Measurements from ENCODE around the gene TIPARP.
"Not testable (repeated sequence)": the region's sequence is repeated elsewhere in the genome, so short reads cannot be mapped to it uniquely, and the experiment has no call there.

Gene TIPARP

DNA sequence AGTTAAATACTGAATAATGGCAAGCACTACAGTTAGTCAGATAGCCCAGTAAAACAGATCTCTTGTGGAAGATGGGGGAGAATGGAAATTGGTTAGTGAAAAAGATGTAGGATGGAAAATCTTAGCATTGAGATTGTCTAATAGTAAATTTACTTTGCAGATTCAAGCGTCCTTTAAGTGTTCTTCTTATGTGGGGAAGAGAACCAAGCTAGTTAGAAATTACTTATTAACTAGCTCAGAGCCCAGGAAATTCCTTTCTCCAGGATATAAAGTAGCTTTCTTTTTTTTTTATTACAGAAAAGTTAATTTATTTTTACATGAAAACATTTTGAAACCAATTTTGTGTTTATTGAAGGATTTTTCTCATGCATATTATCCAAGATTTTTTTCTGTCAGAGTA, 36.7 kb downstream of the TIPARP start:
- no peak for DNase-seq (ENCODE audit: low spot score)

DNA sequence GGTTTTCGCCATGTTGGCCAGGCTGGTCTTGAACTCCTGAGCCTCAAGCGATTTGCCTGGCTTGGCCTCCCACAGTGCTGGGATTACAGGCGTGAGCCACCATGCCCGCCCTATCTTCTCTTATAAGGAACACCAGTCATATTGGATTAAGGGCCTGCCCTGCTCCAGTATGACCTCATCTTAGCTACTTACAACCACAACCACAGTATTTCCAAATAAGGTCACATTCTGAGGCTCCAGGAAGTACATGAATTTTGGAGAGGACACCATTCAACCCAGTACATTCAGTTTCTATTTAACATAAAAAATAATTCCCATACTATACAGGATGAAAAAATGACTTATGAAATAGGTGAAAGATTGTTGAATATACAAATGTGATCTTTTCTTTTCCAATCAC, 37.6 kb downstream of the TIPARP start:
- DNase-seq (ENCODE audit: low spot score): not testable (repeated sequence)

DNA sequence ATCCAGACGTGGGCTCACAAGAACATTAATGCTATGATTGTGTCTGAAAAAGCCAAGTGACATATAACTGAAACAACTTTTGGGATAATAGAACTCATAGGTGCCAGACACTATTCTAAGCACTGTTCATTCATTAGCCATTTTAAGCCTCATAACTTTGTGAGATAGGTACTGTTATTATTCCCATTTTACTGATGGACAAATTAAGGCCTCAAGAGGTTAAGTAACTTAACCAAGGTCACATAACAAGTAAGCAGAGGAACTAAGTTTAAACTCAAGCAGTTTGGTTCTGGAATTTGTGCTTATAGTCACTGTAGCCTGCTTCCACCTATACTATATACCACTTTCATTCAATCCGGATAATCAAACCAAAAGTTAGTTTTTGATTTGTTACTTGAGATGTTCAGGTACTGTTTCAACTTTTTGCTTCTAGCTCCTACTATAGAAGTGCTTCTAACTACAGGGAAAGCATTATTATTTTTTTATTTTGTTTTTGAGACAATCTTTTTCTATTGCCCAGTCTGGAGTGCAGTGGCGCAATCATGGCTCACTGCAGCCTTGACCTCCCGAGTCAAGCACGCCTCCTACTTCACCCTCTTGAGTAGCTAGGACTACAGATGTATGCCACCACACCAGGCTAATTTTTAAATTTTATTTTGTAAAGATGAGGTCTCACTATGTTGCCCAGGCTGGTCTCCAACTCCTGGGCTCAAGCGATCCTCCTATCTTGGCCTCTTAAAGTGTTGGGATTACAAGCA, 41.9 kb downstream of the TIPARP start:
- DNase-seq (ENCODE audit: low spot score): no peak

DNA sequence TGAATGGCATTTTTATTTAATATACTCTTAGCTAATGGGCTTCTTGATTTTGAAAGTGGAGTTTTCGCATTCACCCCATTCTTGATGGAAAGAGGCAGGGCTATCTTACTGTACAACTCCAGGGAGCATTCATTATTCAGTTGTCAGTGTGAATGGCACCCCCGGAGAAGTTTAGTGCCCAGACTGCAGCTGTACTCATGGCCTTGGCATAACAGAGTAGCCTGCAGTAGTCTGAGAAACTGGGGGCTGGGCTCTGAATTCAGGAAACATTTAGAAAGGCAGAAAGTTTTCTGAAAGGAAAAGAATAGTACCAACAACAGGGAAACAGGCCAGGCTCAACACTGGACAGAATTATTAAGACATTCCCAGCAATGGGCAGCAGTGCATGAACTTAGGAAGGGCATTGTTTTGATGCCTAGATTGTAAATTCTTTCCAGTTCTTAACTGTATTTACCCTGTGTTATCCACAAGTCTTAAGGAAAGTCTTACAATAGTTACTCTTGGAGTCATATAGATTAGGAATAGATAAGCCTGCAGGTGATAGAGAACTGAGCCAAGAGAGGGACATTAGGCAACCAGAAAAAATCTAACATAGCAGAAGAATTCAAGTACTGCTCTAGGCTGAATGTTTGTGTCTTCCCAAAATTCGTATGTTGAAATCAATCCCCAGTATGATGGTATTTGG, 44.4 kb downstream of the TIPARP start:
- DNase-seq (ENCODE audit: low spot score): no peak

DNA sequence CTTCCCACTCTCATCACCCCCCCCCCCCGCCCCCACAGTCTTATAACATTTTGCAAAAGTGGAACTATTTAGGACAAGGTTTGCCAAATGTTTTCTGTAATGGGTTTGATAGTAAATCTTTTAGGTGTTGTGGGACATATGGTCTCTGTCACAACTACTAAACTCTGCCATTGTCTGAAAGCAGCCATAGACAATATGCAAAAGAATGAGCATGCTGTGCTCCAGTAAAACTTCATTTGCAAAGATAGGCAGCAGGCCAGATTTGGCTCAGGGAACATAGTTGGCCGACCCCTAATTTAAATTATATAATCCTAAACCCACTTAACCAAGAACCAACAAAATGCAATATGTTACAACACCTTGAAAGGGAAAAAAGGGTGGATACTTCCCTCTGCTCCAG, 46.4 kb downstream of the TIPARP start:
- DNase-seq (ENCODE audit: low spot score): no peak

DNA sequence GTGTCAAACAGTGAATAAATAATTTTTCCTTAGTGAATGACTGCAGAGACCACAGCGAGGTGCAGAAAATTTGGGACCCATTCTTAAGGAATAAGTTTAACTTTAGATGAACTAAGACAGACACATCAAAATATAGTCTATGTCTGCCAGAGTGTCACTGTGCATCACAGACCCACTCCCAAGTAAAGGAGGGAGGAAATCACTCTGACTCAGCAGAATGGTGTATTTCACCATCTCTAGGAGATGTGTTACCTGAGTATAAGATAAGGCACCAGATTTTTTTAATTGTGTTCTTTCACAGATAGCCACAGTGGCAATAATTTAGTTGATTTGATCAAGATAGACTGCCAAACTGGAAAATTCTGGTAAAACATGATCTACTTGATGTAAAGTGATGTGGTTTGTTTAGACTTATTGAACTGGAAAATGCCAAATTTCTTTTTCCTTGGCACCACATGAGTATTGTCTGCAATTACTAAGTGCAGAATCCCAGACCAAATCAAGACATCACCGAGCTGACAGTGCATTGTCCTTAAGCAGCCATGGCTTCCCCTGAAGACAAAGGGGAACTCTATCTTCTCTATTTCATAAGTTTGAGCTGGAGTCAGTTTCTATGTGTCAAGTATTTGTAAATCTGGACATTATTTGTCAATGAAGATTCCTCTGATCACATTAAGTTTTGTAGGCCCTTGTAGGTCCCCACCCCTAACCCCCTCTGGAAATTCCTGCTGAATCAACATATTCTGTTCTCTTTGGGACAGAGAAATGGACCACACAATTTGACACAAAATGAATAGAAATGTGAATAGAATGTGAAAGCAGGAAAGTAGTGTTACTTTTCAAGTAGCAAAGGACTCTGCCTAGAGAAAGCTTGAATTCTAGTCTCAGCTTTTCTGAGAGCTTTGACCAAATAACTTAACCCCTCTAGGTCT, 47.6 kb downstream of the TIPARP start:
- no peak for DNase-seq (ENCODE audit: low spot score)

DNA sequence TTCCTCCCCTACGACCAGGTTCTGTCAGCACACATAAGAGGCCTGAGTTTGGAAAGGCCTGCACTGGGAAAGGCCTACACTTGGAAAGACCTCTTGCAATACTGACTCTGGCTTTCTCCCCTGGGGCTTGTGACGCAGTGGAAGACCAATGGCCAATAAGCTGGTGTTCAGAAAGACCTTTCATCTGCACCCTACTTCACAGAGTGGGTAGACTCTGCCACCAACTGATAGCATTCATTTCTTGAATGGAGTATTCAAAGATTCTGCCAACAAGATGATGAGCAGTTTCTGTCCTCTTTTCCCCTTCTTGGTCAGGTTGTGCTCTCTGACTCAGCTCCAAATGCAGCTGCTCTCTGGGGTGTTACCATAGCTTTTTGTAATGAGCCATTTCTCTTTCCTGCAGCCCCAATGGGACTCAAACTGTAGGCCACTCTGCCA, 48.8 kb downstream of the TIPARP start:
- DNase-seq (ENCODE audit: low spot score): no peak

DNA sequence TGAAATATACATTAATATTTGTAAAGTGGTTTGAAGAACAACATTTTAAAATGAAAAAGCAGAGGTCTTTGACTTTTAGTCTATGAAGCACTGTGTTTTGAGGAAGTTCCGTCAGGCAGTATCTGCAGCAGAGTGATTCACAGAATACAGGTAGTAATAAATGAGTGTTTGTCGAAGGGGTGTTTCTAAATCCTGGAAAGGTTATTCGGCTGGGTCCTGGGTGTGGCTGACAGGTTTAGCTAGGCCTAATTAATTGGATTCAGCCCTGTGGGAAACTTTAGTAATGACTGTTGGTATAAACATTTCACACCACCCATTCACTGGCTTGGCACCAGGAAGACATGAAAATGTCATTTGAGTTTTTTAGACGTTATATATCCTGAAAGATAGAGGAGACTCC, 51.3 kb downstream of the TIPARP start:
- DNase-seq (ENCODE audit: low spot score): no peak

DNA sequence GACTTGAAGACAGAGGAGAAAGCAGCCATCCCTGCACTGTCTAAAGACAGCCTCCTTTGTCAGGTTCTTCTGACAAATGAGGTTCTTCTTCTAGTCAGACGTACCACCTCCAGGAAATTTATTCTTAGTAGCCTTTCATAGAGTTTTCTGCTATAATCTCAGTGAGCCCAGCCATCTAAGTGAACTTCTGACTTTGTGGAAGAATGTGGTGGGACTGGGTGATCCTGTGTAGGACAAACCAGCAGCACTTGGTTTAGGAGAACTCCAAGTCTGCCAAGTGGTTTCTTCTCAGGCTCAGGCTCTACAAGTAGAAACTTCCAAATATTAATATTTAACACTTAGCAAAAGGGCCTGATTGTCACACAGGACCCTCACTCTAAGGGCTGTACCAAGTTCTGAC, 52.1 kb downstream of the TIPARP start:
- DNase-seq (ENCODE audit: low spot score): no peak

DNA sequence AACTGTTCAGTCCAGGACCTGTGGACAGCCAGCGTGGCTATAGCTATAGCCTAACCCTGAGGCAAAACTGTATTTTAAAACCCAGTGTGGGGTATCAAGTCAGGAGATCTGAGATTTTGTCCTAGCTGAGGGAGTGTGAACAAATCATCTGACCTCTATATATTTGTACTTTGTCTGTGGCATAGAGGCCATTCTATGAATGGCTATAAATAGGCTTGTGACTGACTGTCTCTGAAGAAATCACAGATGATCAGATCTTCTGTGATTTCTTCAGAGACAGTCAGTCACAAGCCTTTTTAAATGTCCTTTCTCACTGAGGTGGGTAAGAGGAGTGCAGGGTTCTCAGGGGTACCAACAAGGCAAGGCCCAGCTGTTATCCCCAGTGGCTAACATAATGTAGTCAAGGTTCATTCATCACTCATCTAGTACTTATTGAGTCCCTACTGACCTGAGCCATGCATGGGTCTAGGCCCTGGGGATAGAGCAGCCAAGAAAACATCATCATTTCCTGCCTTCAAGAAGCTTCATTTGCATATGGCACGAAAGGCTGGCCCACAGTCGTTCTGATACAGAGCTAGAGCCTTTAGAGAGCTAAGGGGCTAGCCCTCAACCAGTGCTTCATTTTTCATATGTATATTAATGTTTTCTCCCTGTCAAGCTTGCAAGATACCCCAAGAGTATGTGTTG, 53.3 kb downstream of the TIPARP start:
- no peak for DNase-seq (ENCODE audit: low spot score)

DNA sequence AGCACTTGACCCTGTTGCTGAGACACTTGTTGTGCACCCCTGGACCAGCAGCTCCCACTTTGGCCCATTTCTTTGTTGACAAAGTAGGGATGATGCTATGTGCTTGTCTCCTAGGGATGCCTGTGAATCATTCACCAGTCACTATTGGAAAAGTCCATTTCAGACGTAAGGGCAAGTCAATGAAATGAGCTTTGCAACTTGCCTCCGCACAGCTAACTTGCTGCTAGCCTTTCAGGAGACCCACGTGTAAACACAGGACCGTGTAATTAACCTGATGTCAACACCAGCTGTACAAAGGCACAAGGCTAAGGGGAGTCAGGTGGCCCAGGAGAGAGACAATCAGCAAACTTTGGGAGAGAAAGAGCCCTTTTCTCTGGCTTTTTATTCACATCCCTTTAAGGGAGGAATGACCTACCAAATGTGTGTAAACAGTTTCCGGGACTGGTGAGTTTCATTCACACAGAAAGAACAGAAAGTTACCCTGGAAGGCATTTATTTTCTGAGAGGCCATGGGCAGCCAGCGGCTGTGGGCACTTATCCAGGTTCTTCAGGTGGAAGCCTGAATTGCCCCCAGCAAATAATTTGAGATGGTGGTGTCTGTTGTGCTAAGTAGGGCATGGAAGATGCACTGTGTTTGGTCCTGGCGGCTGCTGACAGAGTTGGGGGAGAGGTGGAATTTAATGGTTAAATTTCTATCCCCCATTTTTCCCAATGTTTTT, 54.0 kb downstream of the TIPARP start:
- DNase-seq (ENCODE audit: low spot score): no peak

DNA sequence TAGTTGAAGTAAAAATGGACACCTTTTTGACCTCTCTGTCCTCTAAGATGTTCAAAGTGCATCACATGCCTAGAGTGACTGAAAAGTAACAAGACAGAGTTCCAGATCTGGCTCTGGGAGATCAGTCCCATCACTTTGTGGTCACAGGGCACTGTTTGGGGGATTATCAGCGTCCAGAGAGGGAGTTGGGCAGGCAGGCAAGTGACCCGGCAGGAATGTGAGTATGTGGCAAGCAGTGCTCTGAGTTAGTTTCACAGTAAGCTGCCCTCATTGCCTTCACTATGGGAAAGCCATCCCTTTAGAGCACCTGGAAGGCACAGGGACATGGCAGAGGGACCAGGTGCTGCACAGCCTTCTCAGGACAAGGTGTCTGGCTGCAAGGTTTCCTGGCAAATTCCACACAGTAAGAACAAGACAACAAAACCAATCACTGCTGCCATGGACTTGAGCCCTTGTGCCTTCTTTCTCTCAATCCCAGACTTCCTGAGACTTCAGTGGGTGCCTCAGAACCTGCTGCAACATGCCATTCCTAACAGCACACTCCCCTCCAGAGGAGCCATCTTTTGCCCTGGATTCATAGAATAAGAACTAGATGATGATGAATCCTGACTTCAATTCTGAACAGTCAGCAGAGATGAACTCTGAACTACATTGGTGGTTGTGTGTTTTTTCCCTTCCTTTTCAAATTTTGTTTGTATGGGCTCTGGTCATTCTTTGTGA, 55.2 kb downstream of the TIPARP start:
- no peak for DNase-seq (ENCODE audit: low spot score)

DNA sequence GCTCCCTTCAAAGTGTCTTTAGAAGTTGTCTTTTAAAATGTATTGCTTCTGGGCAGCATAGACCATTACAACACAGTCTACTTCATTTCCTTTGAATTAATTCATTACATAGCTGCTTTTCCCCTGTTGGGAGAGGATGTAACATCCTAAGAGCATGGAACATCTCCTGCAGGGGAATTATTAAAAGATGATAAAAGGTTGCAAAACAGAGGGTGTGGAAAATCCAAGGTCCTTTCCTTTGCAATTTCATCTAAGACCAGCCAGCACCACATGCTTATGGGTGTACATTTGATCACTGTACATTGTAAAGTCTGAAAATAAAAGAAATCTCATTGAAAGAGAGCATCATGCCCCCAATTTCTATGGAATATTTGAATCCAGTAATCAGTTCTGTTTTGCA, 57.4 kb downstream of the TIPARP start:
- no peak for DNase-seq (ENCODE audit: low spot score)

DNA sequence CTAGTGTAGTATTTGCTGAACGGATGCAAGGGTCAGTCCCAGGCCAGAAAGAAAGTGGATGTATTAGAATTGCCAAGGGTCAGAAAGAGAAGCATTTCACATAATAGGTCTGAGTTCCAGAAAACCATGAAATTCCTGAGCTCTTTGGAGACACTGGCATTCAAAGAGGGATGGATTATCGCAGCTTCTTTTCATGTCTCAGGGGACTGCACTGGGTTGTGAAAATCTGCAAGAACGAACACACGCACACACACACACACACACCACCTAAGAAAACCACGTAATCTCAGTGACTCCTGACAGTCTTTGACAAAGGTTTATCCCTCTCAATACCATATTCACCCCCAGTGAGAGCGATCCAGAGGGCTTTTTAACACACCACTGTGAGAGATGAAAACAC, 57.9 kb downstream of the TIPARP start:
- no peak for DNase-seq (ENCODE audit: low spot score)

DNA sequence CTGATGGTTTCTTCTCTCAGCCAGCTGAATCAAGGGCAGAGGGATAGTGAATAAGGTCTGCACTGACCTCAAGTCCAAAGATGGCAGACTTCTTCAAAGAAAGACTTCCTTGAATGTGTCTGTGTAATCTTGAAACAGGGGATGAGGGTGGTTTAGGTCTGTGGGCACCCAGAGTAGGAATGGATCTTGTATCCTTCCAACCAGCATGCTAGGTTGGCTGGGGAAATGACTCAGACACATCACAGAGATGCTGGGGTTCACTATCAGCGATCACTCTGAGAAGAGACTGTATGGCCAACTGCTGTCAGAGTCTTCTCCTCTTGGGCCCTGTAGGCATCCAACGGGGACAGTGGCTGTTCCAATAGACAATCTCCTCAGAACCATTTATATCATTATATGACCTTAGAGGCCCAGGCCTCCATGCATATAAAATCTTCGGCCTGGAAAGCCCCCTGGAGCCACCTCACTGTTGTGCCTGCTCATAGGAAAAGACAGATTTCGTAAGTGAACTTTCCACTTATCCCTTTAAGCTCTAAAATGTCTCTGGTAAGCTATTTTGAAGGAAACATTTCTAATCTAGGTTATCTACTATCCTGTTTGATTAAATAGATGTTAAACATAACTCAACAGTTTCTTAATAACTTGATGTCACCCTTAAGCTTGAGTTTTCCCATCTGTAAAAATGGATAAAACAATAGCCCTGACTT, 58.5 kb downstream of the TIPARP start:
- DNase-seq (ENCODE audit: low spot score): no peak

DNA sequence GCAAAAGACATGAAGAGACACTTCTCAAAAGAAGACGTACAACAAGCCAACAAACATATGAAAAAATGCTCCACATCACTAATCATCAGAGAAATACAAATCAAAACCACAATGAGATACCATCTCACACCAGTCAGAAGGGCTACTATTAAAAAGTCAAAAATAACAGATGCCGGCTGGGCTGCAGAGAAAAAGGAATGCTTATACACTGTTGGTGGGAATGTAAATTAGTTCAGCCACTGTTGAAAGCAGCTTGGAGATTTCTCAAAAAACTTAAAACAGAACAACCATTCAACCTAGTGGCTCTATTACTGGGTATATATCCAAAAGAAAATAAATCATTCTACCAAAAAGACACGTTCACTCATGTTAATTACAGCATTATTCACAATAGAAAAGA, 60.3 kb downstream of the TIPARP start:
- not testable (repeated sequence) for DNase-seq (ENCODE audit: low spot score)

DNA sequence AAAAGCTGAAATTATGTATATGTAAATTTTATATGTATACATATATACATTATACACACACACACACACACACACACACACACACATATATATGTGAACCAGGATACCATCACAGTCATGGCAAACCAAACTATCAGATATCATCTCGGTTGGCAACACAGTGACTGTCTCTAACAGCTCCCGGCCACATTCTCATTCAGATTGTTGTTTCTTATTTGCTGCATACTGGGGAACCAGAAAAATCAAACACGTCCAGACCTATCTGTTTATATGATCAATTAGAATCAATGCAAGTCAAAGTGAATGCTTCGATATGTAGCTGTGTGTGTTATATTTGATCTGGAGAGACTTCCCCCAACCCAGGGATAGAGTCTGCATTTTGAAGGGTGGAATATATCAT, 61.1 kb downstream of the TIPARP start:
- DNase-seq (ENCODE audit: low spot score): no peak

DNA sequence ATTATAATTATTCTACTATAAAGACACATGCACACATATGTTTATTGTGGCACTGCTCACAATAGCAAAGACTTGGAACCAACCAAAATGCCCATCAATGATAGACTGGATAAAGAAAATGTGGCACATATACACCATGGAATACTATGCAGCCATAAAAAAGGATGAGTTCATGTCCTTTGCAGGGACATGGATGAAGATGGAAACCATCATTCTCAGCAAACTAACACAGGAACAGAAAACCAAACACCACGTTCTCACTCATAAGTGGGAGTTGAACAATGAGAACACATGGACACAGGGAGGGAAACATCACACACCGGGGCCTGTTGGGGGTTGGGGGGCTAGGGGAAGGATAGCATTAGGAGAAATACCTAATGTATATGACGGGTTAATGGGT, 62.7 kb downstream of the TIPARP start:
- not testable (repeated sequence) for DNase-seq (ENCODE audit: low spot score)

DNA sequence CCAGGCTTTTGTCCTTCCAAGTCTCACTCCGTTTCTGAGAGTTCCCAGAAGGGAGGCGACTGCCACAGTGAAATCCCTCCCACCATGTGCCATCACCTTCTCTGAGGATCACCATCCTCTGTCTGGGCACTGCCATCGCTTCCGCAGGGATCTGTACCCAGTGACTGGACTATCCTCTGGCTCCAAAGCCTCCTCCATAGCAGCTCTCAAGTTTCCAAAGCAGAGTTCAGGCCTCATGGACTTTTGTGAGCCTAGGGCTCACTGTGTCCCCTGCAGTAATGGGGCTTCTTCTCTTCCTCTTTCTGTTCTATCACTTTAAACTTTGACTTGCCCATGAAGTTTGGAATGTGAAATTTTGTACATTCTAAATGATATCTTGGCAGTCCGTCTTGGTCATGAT, 63.9 kb downstream of the TIPARP start:
- DNase-seq (ENCODE audit: low spot score): no peak

DNA sequence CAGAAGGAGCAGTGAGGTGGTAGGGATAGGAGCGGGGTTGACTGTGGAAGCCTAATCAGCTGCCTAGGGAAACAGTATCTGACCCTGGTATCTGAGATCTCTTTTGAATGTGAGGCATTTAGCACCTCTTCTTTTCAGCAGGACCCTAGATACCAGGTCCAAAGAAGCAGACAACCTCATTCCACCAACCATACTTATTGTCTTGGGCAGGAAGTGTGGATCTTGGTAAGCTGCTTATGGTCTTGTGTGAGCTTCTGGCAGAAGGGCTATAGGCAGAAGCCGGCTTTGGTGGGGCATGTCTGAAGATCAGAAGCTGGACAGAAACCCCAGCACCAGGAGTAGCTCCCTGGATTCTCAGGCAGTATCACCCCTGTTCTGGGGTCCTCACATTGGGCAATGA, 65.6 kb downstream of the TIPARP start:
- no peak for DNase-seq (ENCODE audit: low spot score)
